ENCODE data around the gene SOBP. TPM values are rescaled to one million over a fixed set of nuclear protein-coding genes. Genes with fewer than 3 reads are reported as not detected.

SOBP gene
- total and polyA plus RNA-seq, 2 donors (not counting 3 experiments of a cell fraction or from before 2014, with no cell fraction given): 0.35 to 6.6 TPM

DNA sequence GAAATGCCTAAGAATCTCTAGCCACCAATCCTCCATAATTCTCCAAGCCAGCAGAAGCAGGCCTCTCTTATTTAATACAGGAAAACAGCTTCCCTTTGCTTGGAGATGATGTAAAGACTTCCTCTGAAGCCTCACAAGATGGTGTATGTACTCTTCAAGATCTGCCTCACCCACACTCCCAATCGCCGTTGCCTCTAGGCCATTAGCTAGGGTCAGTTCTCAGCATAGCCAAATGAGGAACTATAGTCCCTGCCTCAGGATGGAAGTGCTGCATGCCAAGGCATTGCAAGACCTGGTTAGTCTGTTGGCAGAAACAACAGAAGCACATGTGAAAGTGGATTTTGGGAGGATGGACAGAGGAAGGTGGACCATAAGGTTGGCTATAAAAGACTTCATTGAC lies 195.1 kb downstream of the SOBP start:
- Histone ChIP-seq H3K9me3 (replicated peaks; ENCODE audit: control insufficient read depth, insufficient read depth, low read length) (no peaks in the 10 kb centered on the region), H3K9ac (replicated peaks; ENCODE audit: extremely low read depth, insufficient read depth, low read length) (no peak overlapping the region), H3K4me2 (ENCODE audit: insufficient read depth, low read length) (no peak overlapping the region), H2AFZ (ENCODE audit: low read depth, low read length) (no peak overlapping the region), H3K27me3 (ENCODE audit: control insufficient read depth in 2 of 2, insufficient read depth in 2 of 2, low read length in 2 of 2) (peaks cover 3 to 8% of the 10 kb centered on the region in 2 experiments), H3K27ac (ENCODE audit: insufficient read depth, low read depth, low read length) (no peak overlapping the region), H3K36me3 (ENCODE audit: control insufficient read depth in 2 of 2, extremely low read depth in 1 of 2, insufficient read depth in 2 of 2, low read length in 2 of 2) (no peaks in the 10 kb centered on the region), H3K79me2 (ENCODE audit: control insufficient read depth, insufficient read depth, low read length) (no peaks in the 10 kb centered on the region), H3K4me3 (replicated peaks in 1 of 3; ENCODE audit: insufficient read depth in 1 of 3, low read depth in 1 of 3, low read length in 3 of 3) (no peak overlapping the region), H4K20me1 (replicated peaks; ENCODE audit: control insufficient read depth, extremely low read depth, insufficient read depth, low read length) (no peaks in the 10 kb centered on the region), H3K4me1 (ENCODE audit: control insufficient read depth, extremely low read depth, insufficient read depth, low read length) (no peaks in the 10 kb centered on the region), H3K9me1 (replicated peaks; ENCODE audit: control insufficient read depth, extremely low read depth, insufficient read depth, low read length) (no peaks in the 10 kb centered on the region)
- ChIA-PET CTCF (no interaction called here), POLR2A (no interaction called here)
- dilution Hi-C loops (cut with MboI; ENCODE audit: extremely low pct_ligation_motif_present, low sequenced_read_pairs): no loop called here
- intact Hi-C loops (cut with micrococcal nuclease): no loop called here
- no TSS peak for BruUV-seq (replicated peaks)
- FAIRE-seq: no peak
- DNase-seq (ENCODE audit: low read depth, low spot score): no peak
- no peak for TF ChIP-seq CTCF (IDR thresholded peaks at IDR 0.05; ENCODE audit: extremely low read depth in 1 of 2, insufficient read depth in 1 of 2, low read depth in 1 of 2, low read length in 2 of 2)
- TF ChIP-seq EZH2 (IDR thresholded peaks at IDR 0.05; ENCODE audit: borderline replicate concordance, low read depth, low read length, severe bottlenecking): no peak
- no peak for TF ChIP-seq POLR2AphosphoS5 (IDR thresholded peaks at IDR 0.05; ENCODE audit: insufficient read depth, low read depth, low read length)
- TF ChIP-seq JUN (IDR thresholded peaks at IDR 0.05; ENCODE audit: borderline replicate concordance, insufficient read depth, insufficient read length, low read depth): no peak
- no peak for TF ChIP-seq FOS (IDR thresholded peaks at IDR 0.05; ENCODE audit: borderline replicate concordance, insufficient read depth, low read length)
- TF ChIP-seq MAX (IDR thresholded peaks at IDR 0.05; ENCODE audit: insufficient read depth, insufficient read length): no peak
- no peak for TF ChIP-seq POLR2A (IDR thresholded peaks at IDR 0.05; ENCODE audit: low read depth, low read length)
- no peak for TF ChIP-seq MYC (IDR thresholded peaks at IDR 0.05; ENCODE audit: low read depth, low read length)
- TF ChIP-seq GATA2 (IDR thresholded peaks at IDR 0.05; ENCODE audit: insufficient read depth, insufficient read length, low read depth, low read length): no peak
